Measurements from ENCODE around the gene USP6. TPM values are rescaled to one million over a fixed set of nuclear protein-coding genes. Genes with fewer than 3 reads are reported as not detected.

The USP6 gene
- not detected in 2 replicates for total RNA-seq

DNA sequence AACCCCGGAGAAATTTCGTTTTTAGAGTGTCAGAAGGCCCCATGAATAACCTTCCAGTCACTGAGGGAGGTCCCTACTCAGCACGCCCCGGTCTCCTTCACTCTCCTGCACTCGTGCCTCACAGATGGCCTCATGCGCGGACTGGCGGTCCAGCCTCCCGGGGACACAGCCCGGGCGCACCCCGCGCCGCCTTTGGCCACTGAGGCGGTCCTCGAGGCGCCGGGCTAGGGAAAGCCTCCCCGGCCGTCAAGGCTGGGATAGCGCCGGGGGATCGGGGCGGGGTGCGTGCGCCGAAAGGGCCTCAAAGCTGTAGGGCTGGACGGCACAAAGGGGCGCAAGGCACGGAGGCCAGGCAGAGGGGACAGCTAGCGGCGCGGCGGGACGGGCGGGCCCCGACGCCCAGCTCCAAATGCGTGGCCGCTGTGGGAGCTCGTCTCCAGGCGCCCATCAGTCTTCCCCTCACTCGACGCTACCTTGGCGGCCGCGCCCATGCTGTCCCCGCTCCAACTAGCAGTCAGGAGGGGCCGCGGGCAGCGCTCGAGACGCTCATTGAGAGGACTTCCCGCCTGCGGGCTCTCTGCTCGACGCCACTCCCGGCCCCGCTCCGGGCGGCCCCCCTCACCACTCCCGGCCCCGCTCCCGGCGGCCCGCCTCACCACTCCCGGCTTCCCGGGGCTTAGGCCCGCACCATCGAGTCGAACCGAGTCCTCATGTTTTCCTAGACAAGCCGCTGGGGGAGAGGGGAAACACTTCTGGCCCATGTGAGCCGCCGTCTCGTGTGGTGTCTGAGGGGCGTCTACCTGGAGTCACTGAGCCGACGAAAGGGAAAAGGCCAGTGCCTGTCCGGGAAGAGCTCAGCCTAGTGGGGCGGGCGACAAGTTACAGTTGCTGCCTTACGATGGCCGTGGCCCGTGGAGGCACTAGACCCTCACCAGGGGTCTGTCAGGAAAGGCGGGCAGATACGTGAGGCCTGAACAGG lies at the start of gene USP6:
Gene USP6, plus strand, starts transcription at position 360 of the 979 bp plus-strand sequence. CDS start 14,336 bp downstream, outside the sequence.

DNA sequence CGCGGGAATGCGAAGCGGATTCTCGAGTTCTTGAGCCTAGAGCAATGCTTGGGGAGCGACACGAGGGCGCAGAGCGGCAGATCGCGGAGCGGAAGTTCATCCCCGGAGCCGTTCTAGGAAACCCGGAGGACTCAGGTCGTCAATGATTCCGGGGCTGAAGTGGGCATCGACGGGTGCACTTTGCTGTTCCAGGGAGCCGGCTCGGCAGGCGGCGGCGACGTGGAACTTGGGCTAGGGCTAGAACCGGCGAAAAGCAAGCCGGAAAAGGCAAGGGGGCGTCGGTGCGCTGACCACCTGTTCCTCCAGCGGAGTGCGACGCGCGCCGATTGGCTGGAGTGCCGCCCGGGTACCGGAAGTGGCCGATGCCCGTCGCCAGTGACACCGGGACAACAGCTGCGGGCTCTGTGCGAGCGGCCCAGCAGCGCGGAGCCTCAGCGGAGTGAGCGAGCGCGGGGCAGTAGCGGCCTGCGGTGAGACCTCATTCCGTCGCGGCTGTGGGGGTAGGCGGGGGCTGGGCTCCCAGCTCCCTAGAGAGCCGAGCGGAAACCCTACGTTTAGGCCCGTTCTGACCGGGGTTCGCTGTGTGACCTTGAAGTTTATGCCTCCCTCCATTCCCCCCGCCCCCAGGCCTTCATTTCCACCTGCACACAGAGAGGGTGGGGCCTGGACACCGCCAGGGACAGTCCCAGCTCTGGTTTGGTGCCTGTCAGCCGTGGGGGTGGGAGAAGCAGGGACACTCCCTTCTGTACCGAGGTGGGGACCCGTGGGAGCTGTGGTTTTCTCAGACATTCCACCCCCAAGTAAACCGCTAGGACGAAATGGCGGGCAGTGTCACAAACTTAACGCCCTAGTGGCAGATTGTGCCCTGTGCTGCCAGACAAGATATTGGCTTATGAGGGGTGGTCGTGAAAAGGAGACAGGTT lies 37.5 kb upstream of the USP6 start, which contains the start of gene ZFP3:
Gene ZFP3, plus strand, starts transcription at position 362 of the 923 bp plus-strand sequence. CDS start 13,038 bp downstream, outside the sequence.

DNA sequence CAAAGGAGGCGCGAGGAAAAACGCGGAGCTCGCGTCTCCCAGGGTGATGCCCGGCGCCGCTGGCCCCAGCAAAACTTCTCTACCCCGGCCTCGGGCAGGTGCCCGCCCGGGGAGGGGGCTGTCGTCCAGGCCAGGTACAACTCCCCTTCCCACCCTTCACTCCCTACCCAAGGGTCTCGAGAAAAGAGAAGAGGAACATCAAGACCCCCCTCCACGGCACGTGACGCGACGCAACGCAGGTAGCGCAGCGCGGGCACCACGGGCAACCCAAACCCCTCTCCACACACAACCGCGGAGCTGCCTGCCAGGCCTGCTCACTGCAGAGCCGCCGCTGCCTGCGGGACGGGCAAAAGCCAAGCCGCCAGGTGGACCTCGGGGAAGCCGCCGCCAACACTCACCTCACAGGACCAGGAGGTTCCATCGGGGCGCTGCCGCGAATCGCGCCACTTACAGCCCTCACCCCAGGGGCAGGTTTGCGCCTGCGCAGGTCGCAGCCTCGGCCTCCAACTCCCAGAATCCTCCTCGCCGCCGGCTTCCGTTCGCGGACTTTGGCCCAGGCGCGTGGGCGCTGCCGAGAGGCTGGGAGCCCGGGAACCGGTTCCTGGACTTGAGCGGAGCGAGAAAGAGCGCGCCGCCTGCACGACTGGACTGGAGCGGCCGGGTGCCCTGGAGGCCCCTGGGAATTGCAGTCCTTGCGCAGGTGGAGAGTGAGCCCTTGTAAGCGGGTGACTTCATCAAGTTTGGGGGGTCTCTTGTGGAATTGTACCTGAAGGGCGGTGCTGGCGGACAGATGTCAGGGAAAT lies 4.2 kb upstream of the USP6 start, which contains the start of gene ZNF232:
Gene ZNF232, minus strand, starts transcription at position 477 of the 803 bp plus-strand sequence. Its CDS starts 56 bp downstream, at position 421.

DNA sequence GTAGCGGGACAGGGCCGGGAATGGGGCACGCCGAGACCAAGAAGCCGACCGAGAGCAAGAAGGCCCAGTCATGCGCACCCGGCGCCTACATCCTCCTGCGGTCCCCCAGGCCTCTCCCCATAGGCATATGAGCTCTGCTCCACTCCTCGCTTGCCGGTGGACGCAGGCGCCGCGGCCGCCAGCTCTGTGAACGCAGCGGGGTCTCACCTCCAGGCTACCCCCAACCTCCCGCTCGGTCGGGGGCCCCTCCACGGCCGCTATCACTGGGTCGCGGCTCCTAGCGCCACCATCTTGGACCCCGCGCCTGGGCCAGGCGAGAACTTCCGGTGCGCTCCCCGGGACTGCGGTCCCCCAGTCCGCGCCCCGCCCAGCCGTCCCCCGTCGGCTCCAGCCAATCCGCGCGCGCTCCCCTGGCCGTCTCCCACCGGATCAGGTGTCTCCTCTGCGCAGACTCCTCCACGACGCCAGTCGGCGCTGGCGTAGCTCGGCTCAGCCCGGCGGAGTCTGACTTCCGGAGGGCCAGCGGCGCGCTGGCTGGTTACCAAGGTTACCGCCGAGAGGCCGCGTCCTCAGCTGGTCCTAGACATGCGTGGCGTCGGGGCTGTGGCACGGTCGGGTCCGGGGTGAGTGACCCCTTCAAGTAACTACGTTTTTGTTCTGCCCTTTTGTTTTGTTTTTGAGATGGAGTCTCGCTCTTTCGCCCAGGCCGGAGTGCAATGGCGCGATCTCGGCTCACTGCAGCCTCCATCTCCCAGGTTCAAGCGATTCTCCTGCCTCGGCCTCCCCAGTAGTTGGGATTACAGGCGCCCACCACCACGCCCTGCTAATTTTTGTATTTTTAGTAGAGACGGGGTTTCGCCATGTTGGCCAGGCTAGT lies 75.9 kb downstream of the USP6 start, which contains the start of gene ZNF594:
Gene ZNF594, minus strand, starts transcription at position 328 of the 877 bp plus-strand sequence. CDS start 7,612 bp downstream, outside the sequence.

Other genes with a start within 250 kb of the USP6 start
- gene C17orf107, start 216.5 kb upstream of the USP6 start, total RNA-seq = 1.7 and 2.9 TPM in 2 replicates
- gene CHRNE, start 212.9 kb upstream of the USP6 start, total RNA-seq = 0.24 and 0.64 TPM in 2 replicates
- not detected in 2 replicates for gene GP1BA, start 183.8 kb upstream of the USP6 start, total RNA-seq
- gene SLC25A11, start 176.0 kb upstream of the USP6 start, total RNA-seq = 65.4 and 88.4 TPM in 2 replicates
- 24.5 and 26.0 TPM in 2 replicates for gene RNF167, start 175.8 kb upstream of the USP6 start, total RNA-seq
- 382 and 601 TPM in 2 replicates for gene PFN1, start 167.5 kb upstream of the USP6 start, total RNA-seq
- gene ENO3, start 164.9 kb upstream of the USP6 start, total RNA-seq = 1.5 and 3.9 TPM in 2 replicates
- 34.7 and 38.2 TPM in 2 replicates for gene SPAG7, start 148.2 kb upstream of the USP6 start, total RNA-seq
- 4.5 and 5.3 TPM in 2 replicates for gene CAMTA2, start 128.4 kb upstream of the USP6 start, total RNA-seq
- gene INCA1, start 118.5 kb upstream of the USP6 start, total RNA-seq = 0.21 TPM in 1 of 2 replicates, not detected in the other
- 103 and 111 TPM in 2 replicates for gene KIF1C, start 118.1 kb upstream of the USP6 start, total RNA-seq
- 0.48 and 1.7 TPM in 2 replicates for gene SLC52A1, start 80.6 kb upstream of the USP6 start, total RNA-seq
- 0.43 and 0.48 TPM in 2 replicates for gene ZFP3, start 37.6 kb upstream of the USP6 start, total RNA-seq
- 5.3 and 5.5 TPM in 2 replicates for gene ZNF232, start 4.2 kb upstream of the USP6 start, total RNA-seq
- gene ZNF594, start 75.8 kb downstream of the USP6 start, total RNA-seq = 2.3 and 4.6 TPM in 2 replicates
- under 0.01 TPM in 1 of 2 replicates, not detected in the other for gene SCIMP, start 118.8 kb downstream of the USP6 start, total RNA-seq
- gene RABEP1, start 166.3 kb downstream of the USP6 start, total RNA-seq = 28.4 and 37.5 TPM in 2 replicates